Retinal pigment epithelial cell (primary cell): Measurements from ENCODE around the gene C18orf63.

Experiments
- DNase-seq: peaks from one replicate; pipeline ENCODE4 v3.0.0-alpha.2; 2010; ENCODE audit warnings: low read depth
- H3K4me3 ChIP-seq: 2 replicates; pipeline ENCODE4 v1.5.1; 2011; ENCODE audit warnings: mild to moderate bottlenecking, low read length, control low read depth, moderate library complexity
- TF ChIP-seq, protein P1 (sequence below): conservative IDR thresholded peaks from 2 replicates; pipeline ENCODE4 v1.5.1; 2011; ENCODE audit warnings: low read depth, low read length, control low read depth, inconsistent platforms

The C18orf63 gene

DNA sequence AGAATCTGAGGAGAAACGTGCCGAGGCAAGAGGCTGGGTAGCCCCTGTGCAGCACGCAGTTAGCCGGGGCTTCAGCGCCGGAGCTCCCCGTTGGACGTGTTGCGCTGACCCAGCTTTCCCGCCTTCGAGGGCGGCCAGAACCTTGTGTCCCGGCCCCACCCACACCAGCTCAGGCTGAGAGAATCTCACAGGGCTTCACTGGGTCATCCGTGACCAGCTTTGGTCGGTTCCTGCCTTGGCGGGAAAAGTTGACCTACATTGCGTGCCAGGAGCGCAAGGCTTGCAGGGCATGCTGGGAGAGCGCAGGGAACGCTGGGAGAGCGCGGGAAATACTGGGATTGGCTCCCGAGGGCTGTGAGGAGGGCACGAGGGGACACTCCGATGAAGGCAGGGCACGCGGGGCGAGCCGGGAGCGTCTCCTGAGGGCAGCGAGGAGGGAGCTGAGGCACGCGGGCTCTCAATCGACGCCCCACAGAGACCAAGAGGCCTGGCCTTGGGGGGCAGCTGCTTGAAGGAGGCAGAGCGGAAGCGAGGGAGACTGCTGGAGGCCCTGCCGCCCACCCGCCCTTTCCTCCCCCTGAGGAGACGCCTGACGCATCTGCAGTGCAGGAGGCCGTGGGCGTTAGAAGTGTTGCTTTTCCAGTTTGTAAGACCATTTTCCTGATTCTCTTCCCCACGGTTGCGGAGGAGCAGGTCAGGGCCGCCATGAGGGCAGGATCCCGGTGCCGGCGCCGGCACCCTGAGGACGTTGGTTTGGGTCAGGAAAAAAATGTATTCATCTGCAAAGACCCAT lies at the start of gene C18orf63:
C18orf63 (plus strand) TSS at position 376 of the 793 bp plus-strand sequence. CDS start 2,027 bp downstream, outside the sequence.
- TF ChIP-seq, protein P1, sequence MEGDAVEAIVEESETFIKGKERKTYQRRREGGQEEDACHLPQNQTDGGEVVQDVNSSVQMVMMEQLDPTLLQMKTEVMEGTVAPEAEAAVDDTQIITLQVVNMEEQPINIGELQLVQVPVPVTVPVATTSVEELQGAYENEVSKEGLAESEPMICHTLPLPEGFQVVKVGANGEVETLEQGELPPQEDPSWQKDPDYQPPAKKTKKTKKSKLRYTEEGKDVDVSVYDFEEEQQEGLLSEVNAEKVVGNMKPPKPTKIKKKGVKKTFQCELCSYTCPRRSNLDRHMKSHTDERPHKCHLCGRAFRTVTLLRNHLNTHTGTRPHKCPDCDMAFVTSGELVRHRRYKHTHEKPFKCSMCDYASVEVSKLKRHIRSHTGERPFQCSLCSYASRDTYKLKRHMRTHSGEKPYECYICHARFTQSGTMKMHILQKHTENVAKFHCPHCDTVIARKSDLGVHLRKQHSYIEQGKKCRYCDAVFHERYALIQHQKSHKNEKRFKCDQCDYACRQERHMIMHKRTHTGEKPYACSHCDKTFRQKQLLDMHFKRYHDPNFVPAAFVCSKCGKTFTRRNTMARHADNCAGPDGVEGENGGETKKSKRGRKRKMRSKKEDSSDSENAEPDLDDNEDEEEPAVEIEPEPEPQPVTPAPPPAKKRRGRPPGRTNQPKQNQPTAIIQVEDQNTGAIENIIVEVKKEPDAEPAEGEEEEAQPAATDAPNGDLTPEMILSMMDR, result no peak
- no peak within 1 kb of the TSS for H3K4me3 ChIP-seq
- no peak for DNase-seq

DNA sequence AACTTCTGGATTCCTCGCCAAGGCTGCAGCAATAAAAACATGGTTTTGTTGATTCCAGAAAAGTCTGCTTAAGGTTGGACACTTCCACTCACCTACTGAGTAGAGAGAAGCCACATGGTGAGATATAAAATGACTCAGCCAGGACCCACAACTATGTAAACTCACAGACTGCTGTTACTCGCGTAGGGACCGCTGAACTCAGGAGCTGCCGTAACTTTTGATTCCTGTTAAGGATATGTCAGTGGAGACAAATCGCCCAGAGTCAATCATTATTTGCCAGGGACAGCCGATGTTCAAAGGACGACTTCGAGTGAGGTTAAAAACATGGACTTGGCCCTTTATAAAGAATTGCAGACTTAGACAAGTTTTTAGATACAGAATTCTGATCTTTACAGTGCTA lies 49.5 kb upstream of the C18orf63 start:
- TF ChIP-seq, protein P1, result no peak
- H3K4me3 ChIP-seq, result no peak overlapping the region
- DNase-seq, result no peak

DNA sequence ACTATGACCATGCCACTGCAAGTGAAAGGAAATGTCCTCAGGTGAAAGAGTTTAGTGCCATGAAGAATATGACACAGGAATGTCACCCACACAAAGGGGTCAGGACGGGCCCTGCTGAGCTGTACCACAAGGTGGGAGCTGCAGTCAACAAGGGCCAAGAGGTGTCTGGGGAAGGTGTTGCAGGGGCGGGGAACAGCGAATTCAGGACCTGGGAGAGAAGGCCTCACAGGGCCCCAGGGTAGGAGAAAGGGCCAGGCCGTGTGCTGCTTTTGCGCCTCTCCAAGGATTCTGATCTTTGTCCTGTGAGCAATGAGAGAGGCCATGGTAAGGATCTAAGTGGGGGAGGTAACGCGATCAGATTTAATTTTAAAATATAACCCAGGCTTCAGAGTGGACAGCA lies 47.5 kb upstream of the C18orf63 start:
- no peak overlapping the region for H3K4me3 ChIP-seq
- no peak for DNase-seq
- TF ChIP-seq, protein P1, result no peak

DNA sequence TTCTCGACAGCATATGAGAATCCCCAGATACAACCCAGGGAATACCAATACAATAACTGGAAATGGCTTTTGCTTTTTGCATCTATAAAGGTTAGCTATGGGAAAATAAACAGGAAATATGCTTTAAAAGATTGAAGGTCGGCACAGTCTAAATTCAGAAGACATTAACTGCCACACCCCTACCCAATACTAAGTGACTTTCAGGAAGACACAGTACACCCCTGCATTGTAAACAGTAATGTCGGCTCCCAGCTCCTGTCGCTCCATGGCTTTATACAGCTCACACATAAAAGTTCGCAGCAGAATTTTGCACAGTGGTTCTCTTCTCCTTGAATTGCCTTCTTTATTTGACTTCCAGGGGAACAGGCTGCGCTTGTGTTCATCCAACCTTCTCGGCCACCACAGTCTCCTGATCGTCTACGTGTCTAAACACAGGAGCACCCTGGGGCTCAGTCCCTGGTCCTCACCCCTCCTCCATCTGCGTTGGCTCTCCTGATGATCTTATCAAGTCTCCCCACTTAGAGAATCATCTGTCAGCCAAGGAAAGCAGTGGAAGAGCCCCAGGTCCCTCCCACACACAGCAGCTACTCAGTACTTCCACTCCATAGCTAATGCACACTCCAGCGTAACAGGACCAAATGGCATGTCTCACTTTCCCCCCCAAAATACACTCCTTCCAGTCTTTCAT lies 46.6 kb upstream of the C18orf63 start:
- TF ChIP-seq, protein P1, result no peak
- H3K4me3 ChIP-seq, result no peak overlapping the region
- no peak for DNase-seq

DNA sequence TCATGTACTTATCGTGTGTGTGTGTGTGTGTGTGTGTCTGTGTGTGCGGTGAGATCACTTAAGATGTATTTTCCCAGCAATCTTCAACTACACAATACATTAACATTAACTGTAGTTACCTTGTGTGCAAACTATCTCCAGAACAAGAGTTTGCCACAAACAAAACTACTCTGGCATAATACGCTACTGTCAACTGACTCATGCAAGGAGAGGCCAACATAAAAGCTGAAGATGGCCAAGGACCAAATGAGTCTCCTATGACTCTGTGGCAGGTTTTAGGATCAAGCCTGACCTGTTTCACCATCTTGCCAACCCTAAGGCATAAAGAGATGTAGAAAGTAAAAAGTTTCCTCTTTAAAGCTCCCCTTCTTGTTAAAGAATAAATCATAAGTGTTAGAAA lies 44.0 kb upstream of the C18orf63 start:
- no peak for DNase-seq
- TF ChIP-seq, protein P1, result no peak
- H3K4me3 ChIP-seq, result no peak overlapping the region

DNA sequence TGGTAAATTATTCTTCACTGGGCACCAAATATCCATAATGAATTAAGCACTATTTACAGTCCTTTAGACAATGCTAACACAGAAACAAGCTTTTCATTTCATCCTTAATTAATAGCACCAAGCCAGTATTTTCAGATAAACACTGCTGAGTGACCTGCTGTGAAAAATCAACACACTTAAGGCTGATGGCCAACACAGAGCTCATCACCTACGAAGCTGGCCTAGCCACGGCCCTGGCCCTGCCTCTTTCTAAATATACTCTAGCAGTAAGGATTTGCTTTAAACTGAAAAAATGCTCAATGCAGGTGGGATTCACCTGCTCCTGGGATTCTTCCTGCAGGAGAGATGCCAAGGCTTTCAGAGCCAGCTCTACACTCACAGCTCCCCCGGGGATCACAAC lies 42.2 kb upstream of the C18orf63 start:
- H3K4me3 ChIP-seq, result no peak overlapping the region
- TF ChIP-seq, protein P1, result no peak
- no peak for DNase-seq
